ENCODE data around the gene CFB.
A peak's percentile ranks its signal among the peaks of the same experiment; 100 is the strongest.
"Not testable (repeated sequence)": the region's sequence is repeated elsewhere in the genome, so short reads cannot be mapped to it uniquely, and the experiment has no call there.

Gene CFB

DNA sequence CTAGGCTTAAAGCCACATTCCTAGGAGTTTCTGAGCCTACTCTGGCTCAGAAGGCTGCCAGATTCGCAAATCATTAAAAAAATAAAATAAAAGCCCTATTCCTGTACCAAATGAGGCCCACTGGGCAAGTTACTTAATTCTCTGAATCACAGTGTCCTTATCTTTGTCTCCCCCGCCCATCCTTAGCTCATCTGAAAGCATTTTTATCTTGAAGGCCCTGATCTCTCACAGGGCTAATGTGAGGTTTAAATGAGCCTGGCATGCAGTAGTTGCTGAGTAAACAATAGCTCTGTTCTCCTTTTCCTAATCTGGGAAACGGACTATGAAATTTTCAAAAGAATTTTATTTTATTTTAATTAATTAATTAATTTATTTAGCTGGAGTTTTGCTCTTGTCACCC lies 41.9 kb upstream of the CFB start:
- Mint-ChIP-seq H3K36me3 (ENCODE audit: low read depth) (no peaks in the 10 kb centered on the region), H3K4me3 (peak overlapping the region; percentile 19), H3K27me3 (ENCODE audit: low read depth, poor library complexity) (peaks cover 3% of the 10 kb centered on the region), H3K9me3 (no peaks in the 10 kb centered on the region), H3K27ac (no peak overlapping the region), H3K4me1 (peaks cover 40% of the 10 kb centered on the region)
- TF ChIP-seq, protein P1, sequence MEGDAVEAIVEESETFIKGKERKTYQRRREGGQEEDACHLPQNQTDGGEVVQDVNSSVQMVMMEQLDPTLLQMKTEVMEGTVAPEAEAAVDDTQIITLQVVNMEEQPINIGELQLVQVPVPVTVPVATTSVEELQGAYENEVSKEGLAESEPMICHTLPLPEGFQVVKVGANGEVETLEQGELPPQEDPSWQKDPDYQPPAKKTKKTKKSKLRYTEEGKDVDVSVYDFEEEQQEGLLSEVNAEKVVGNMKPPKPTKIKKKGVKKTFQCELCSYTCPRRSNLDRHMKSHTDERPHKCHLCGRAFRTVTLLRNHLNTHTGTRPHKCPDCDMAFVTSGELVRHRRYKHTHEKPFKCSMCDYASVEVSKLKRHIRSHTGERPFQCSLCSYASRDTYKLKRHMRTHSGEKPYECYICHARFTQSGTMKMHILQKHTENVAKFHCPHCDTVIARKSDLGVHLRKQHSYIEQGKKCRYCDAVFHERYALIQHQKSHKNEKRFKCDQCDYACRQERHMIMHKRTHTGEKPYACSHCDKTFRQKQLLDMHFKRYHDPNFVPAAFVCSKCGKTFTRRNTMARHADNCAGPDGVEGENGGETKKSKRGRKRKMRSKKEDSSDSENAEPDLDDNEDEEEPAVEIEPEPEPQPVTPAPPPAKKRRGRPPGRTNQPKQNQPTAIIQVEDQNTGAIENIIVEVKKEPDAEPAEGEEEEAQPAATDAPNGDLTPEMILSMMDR (IDR thresholded peaks at IDR 0.05) = no peak
- DNase-seq = no peak

DNA sequence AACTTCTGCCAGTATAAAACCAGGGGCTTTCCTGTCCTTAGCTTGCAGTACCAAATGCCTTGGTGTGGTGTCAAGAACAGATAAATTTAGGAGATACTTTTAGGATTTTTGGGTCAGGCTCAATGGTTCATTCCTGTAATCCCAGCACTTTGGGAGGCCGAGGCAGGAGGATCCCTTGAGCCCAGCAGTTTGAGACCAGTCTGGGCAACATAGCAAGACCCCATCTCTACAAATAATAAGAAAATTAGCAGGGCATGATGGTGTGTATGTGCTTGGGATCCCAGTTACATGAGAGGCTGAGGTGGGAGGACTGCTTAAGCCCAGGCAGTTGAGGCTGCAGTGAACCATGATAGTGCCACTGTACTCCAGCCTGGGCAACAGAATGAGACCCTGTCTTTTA lies 40.9 kb upstream of the CFB start:
- no peaks in the 10 kb centered on the region for H3K36me3 Mint-ChIP-seq (ENCODE audit: low read depth)
- H3K9me3 Mint-ChIP-seq = no peaks in the 10 kb centered on the region
- TF ChIP-seq, protein P1 (IDR thresholded peaks at IDR 0.05) = no peak
- H3K4me1 Mint-ChIP-seq = peaks cover 30% of the 10 kb centered on the region
- H3K27me3 Mint-ChIP-seq (ENCODE audit: low read depth, poor library complexity) = peaks cover under 1% of the 10 kb centered on the region
- H3K4me3 Mint-ChIP-seq = no peak overlapping the region
- no peak overlapping the region for H3K27ac Mint-ChIP-seq
- DNase-seq = no peak

DNA sequence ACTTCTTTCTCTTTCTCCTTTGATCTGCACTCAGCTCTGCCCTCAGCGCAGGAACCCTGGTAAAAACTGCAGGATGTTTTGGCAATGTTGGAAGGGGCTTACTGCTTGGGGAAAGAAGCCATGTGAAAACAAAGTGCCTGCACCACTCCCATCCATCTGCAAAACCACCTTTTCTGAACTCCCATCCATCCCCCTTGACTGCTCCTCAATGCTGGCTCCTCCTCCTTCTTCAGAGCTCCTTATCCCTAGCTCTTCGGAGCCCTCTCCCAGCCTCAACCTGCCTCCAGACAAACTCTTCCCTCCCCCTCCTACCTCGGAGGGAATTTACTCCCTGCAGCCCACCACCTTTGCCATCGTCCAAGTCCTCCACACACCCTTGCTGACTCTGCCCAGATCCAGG lies 39.8 kb upstream of the CFB start:
- DNase-seq = no peak
- Mint-ChIP-seq H3K27me3 (ENCODE audit: low read depth, poor library complexity) (peaks cover 6% of the 10 kb centered on the region), H3K27ac (peak overlapping the region; percentile 66), H3K9me3 (no peaks in the 10 kb centered on the region), H3K36me3 (ENCODE audit: low read depth) (no peaks in the 10 kb centered on the region), H3K4me3 (peak overlapping the region; percentile 57), H3K4me1 (peaks cover 23% of the 10 kb centered on the region)
- TF ChIP-seq, protein P1 (IDR thresholded peaks at IDR 0.05) = no peak

DNA sequence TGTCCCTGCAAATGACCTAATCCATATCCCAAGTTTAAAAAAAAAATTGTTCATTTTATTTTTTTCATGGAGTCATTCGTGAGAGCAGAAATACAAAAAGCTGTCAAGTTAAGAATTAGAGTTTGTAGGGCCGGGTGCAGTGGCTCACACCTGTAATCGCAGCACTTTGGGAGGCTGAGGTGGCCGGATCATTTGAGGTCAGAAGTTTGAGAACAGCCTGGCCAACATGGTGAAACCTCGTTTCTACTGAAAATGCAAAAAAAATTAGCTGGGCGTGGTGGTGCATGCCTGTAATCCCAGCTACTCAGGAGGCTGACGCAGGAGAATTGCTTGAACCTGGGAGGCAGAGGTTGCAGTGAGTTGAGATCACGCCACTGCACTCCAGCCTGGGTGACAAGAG lies 39.2 kb upstream of the CFB start:
- not testable (repeated sequence) for H3K36me3 Mint-ChIP-seq (ENCODE audit: low read depth); H3K27me3 Mint-ChIP-seq (ENCODE audit: low read depth, poor library complexity); DNase-seq; H3K27ac Mint-ChIP-seq; H3K9me3 Mint-ChIP-seq
- Mint-ChIP-seq H3K4me3 (peak overlapping the region; percentile 57), H3K4me1 (peaks cover 23% of the 10 kb centered on the region)

DNA sequence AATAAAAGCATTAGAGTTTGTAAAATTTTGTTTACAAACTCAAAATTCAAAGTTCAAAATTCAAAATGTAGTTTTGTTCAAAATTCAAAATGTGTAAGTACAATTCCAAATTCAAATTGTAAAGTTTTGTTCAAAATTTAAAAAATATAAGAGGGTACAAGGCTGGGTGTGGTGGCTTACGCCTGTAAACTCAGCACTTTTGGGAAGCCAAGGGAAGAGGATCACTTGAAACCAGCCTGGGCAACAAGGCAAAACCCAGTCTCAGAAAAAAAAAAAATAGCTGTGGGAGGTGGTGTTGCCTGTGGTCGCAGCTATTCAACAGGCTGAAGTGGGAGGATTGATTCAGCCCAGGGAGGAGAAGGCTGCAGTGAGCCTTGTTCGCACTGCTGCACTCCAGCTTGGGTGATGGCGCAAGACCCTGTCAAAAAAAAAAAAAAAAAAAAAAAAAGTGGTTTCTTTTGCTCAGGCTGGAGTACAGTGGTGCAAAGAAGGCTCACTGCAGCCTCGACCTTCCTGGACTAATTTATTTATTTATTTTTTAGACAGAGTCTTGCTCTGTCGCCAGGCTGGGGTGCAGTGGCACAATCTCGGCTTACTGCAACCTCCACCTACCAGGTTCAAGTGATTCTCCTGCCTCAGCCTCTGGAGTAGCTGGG lies 38.6 kb upstream of the CFB start:
- Mint-ChIP-seq H3K27ac (no peak overlapping the region), H3K4me1 (peaks cover 27% of the 10 kb centered on the region), H3K4me3 (no peak overlapping the region), H3K9me3 (no peaks in the 10 kb centered on the region), H3K36me3 (ENCODE audit: low read depth) (no peaks in the 10 kb centered on the region), H3K27me3 (ENCODE audit: low read depth, poor library complexity) (peaks cover 6% of the 10 kb centered on the region)
- DNase-seq = no peak
- TF ChIP-seq, protein P1 (IDR thresholded peaks at IDR 0.05) = no peak

DNA sequence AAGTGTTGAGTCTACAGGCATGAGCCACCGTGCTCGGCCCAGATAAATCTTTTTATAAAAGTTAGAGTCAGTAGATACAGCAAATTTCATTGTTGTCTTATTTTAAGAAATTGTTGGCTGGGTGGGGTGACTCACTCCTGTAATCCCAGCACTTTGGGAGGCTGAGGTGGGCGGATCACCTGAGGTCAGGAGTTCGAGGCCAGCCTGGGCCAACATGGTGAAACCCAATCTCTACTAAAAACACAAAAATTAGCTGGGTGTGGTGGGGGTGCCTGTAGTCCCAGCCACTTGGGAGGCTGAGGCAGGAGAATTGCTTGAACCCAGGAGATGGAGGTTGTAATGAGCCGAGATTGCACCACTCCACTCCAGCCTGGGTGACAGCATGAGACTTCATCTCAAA lies 37.6 kb upstream of the CFB start:
- H3K4me3 Mint-ChIP-seq; H3K27me3 Mint-ChIP-seq (ENCODE audit: low read depth, poor library complexity); H3K27ac Mint-ChIP-seq; H3K36me3 Mint-ChIP-seq (ENCODE audit: low read depth); DNase-seq; H3K9me3 Mint-ChIP-seq: not testable (repeated sequence)
- peaks cover 20% of the 10 kb centered on the region for H3K4me1 Mint-ChIP-seq

DNA sequence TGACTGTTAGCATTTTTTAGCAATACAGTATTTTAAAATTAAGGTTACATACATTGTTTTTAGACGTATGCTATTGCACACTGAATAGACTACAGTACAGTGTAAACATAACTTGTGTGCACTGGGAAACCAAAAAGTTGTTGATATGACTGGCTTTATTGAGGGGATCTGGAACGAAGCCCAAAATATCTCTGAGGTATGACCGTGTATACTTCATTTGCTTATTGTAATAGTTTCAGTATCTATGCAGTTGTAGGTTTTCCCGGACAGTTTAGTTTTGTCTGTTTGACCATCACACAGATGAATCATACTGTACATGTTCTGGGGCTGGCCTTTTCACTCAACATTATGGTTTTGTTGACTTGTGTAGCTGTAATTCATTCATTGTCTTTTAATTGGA lies 37.1 kb upstream of the CFB start:
- DNase-seq = no peak
- TF ChIP-seq, protein P1 (IDR thresholded peaks at IDR 0.05) = no peak
- Mint-ChIP-seq H3K9me3 (no peaks in the 10 kb centered on the region), H3K36me3 (ENCODE audit: low read depth) (no peaks in the 10 kb centered on the region), H3K4me1 (peaks cover 20% of the 10 kb centered on the region), H3K27me3 (ENCODE audit: low read depth, poor library complexity) (peaks cover 6% of the 10 kb centered on the region), H3K27ac (no peak overlapping the region), H3K4me3 (no peak overlapping the region)

DNA sequence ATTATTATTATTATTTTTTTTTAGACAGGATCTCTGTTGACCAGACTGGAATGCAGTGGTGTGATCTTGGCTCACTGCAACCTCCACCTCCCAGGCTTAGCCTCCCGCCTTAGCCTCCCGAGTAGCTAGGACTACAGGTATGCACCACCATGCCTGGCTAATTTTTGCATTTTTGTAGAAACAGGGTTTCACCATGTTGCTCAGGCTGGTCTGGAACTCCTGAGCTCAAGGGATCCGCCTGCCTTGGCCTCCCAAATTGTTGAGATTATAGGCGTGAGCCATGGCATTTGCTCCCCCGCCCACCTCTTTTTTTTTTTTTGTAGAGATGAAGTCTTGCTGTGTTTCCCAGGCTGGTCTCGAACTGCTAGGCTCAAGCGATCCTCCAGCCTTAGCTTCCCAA lies 36.6 kb upstream of the CFB start:
- not testable (repeated sequence) for H3K4me3 Mint-ChIP-seq; DNase-seq; H3K9me3 Mint-ChIP-seq; H3K27me3 Mint-ChIP-seq (ENCODE audit: low read depth, poor library complexity); H3K36me3 Mint-ChIP-seq (ENCODE audit: low read depth); H3K27ac Mint-ChIP-seq
- H3K4me1 Mint-ChIP-seq = peaks cover 20% of the 10 kb centered on the region

All from nephron progenitor cell (in vitro differentiated cells).